ENCODE data around the gene TIMD4.
A peak's percentile ranks its signal among the peaks of the same experiment; 100 is the strongest.
"Not testable (repeated sequence)": the region's sequence is repeated elsewhere in the genome, so short reads cannot be mapped to it uniquely, and the experiment has no call there.

TIMD4 gene

DNA sequence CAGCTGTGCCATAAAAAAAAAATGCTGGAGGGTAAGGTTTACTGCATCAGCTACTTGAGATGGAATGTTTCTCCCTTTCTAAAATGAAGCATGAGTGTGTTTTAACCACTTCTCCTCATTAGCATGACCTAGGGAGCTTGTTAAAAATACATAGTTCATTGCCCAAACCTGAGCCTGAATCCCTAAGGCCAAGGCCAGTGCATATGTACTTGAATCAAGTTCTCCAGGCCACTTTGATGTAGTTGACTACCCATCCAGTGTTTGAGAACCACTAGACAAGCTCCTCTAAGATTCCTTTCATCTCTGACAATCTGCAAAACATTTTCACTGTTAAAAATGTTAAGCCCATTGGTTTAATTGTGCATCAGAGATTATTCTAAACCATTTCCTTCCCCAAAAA is 6.7 kb downstream of the TIMD4 start:
- Histone ChIP-seq H3K9ac (no peak overlapping the region), H3K4me1 (0 out of 20 replicates have a peak, but pooled peaks cover 0 to 4% (median 0%) of the 10 kb centered on the region in 10 experiments), H3K27me3 (no peaks in the 10 kb centered on the region), H3K4me3 (no peak overlapping the region), H4K20me1 (no peaks in the 10 kb centered on the region), H3K4me2 (no peak overlapping the region; a peak in 1 of 22 replicates), H3K36me3 (no peaks in the 10 kb centered on the region), H3K27ac (no peak overlapping the region), H3K9me3 (replicated peaks in 1 of 11) (no peaks in the 10 kb centered on the region)
- TF ChIP-seq Cebpa-rat (IDR thresholded peaks at IDR 0.05), result no peak

GRCh38 chr5:156951359-156951758 is 11.7 kb downstream of the TIMD4 start:
- TF ChIP-seq Cebpa-rat (IDR thresholded peaks at IDR 0.05), result no peak

DNA sequence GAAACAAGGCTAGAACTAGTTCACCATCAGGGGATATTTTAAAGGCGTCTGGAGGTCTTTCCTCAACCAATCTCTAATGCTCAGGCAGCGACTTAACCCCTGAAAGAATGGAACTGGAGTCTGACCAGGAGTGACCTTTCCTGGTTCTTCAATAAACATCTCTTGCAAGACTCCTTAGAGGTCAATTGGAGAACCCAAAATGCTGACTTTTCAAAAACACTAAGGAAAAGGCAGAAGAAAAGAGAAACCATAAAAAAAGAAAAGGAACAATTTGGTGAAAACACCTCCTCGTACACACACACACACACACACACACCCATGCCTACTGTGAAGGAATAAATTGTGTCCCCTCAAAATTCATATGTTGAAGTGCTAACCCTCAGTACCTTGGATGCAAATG is 12.3 kb downstream of the TIMD4 start:
- TF ChIP-seq Cebpa-rat (IDR thresholded peaks at IDR 0.05), result no peak
- no peaks in the 10 kb centered on the region for H3K36me3 ChIP-seq
- H3K27ac ChIP-seq, result no peak overlapping the region

More at GRCh38 chr5:156951359-156951758, 11.7 kb downstream of the TIMD4 start:
- no peak overlapping the region for H3K9ac ChIP-seq
- no peaks in the 10 kb centered on the region for H3K36me3 ChIP-seq
- no peaks in the 10 kb centered on the region for H3K9me3 ChIP-seq (replicated peaks in 1 of 11)
- no peaks in the 10 kb centered on the region for H3K27me3 ChIP-seq
- no peak overlapping the region for H3K27ac ChIP-seq
- H4K20me1 ChIP-seq, result no peaks in the 10 kb centered on the region
- peaks cover 0 to 5% (median 0%) of the 10 kb centered on the region in 10 experiments; a peak in 1 of 20 replicates for H3K4me1 ChIP-seq
- H3K4me2 ChIP-seq, result no peak overlapping the region
- no peak overlapping the region for H3K4me3 ChIP-seq

DNA sequence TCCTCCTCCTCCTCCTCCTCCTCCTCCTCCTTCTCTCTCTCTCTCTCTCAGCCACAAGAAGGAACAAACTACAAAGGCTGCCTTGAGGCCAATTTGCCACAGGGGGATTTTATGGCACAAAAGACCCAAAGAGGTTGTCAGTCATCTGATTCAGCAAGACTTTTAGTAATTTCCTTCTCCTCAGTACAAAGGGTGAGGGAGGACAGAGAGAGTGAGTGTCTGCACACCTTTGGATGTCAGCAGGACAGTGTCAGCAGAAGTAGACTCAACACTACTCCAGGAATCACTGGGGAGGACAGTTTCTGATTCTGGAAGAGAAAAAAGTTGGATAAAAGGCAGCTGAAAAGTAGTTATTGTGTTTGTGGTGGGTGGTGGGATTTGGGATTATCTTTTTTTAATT is 13.6 kb downstream of the TIMD4 start:
- no peaks in the 10 kb centered on the region for H4K20me1 ChIP-seq
- 0 out of 22 replicates have a peak overlapping the region, but pooled peaks of 1 of the 11 experiments have one; percentile 18 for H3K4me2 ChIP-seq
- H3K27me3 ChIP-seq, result no peaks in the 10 kb centered on the region
- H3K36me3 ChIP-seq, result no peaks in the 10 kb centered on the region
- no peak for TF ChIP-seq Cebpa-rat (IDR thresholded peaks at IDR 0.05)
- H3K27ac ChIP-seq, result no peak overlapping the region
- no peak overlapping the region for H3K9ac ChIP-seq
- H3K9me3 ChIP-seq (replicated peaks in 1 of 11), result no peaks in the 10 kb centered on the region
- peaks cover 0 to 5% (median 0%) of the 10 kb centered on the region in 10 experiments; a peak in 1 of 20 replicates for H3K4me1 ChIP-seq
- no peak overlapping the region for H3K4me3 ChIP-seq

More for the DNA sequence above, 12.3 kb downstream of the TIMD4 start:
- Histone ChIP-seq H3K4me1 (peaks cover 0 to 5% (median 0%) of the 10 kb centered on the region in 10 experiments; a peak in 1 of 20 replicates), H4K20me1 (no peaks in the 10 kb centered on the region), H3K27me3 (no peaks in the 10 kb centered on the region), H3K4me2 (no peak overlapping the region), H3K9ac (no peak overlapping the region), H3K4me3 (no peak overlapping the region), H3K9me3 (replicated peaks in 1 of 11) (no peaks in the 10 kb centered on the region)

DNA sequence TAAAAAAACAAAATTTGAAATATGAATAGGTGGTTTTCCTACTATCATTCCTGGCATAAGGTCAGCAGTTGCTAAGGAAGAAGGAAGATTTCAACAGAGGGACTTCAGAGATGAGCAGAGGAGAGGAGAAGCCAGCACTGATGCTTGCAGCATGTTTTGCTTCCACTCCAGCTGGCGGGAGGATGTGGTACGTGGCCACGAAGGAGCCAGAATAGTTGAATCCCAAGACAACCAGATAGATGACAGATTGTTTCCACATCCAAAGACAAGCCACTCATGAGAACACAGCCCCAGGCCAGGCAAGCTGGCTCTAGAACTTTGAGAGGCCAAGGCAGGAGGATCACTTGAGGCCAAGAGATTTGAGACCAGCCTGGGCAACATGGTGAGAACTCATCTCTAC is 15.1 kb downstream of the TIMD4 start:
- Histone ChIP-seq H3K36me3 (no peaks in the 10 kb centered on the region), H3K27me3 (no peaks in the 10 kb centered on the region), H3K9ac (no peak overlapping the region), H3K27ac (no peak overlapping the region), H3K4me3 (no peak overlapping the region), H3K4me1 (peaks cover 0 to 5% (median 0%) of the 10 kb centered on the region in 10 experiments; a peak in 1 of 20 replicates), H3K9me3 (replicated peaks in 1 of 11) (no peaks in the 10 kb centered on the region), H3K4me2 (no peak overlapping the region), H4K20me1 (no peaks in the 10 kb centered on the region)
- no peak for TF ChIP-seq Cebpa-rat (IDR thresholded peaks at IDR 0.05)

DNA sequence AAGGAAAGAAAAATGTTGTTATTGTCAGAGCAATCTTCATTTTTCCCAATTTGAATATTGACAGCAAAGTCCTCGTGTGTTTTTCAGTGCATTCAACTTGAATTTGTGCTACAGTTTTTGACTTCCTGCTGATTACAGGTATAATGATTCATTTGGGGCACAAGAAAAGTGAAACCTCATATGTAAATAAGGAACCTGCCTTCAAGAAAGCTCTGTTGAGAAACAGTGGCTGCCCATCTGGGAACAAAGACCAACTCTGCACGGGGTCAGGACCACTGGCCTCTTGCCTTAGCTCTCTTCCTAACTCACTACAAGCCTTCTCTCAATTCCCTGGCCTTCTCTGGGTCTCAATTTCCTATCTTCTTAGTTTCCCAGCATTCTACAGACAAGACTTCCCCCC is 21.0 kb downstream of the TIMD4 start:
- H4K20me1 ChIP-seq, result no peaks in the 10 kb centered on the region
- no peak overlapping the region for H3K9ac ChIP-seq
- no peak overlapping the region for H3K27ac ChIP-seq
- H3K36me3 ChIP-seq, result no peaks in the 10 kb centered on the region
- H3K27me3 ChIP-seq, result no peaks in the 10 kb centered on the region
- no peak overlapping the region for H3K4me2 ChIP-seq
- no peak overlapping the region for H3K4me3 ChIP-seq
- H3K4me1 ChIP-seq, result no peaks in the 10 kb centered on the region
- no peak for TF ChIP-seq Cebpa-rat (IDR thresholded peaks at IDR 0.05)
- peaks cover 16 to 30% (median 22%) of the 10 kb centered on the region in 11 experiments for H3K9me3 ChIP-seq (replicated peaks in 1 of 11)

DNA sequence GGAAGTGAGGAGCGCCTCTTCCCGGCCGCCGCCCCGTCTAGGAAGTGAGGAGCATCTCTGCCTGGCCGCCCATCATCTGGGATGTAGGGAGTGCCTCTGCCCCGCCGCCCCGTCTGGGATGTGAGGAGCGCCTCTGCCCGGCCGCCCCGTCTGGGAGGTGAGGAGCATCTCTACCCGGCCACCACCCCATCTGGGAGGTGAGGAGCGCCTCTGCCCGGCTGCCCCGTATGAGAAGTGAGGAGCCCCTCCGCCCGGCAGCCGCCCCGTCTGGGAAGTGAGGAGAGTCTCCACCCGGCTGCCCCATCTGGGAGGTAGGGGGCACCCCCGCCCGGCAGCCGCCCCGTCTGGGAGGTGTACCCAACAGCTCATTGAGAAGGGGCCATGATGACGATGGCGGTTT is 22.6 kb downstream of the TIMD4 start:
- H3K9ac ChIP-seq, H3K36me3 ChIP-seq, H3K27me3 ChIP-seq: not testable (repeated sequence)

GRCh38 chr5:156936972-156937371 is 26.1 kb downstream of the TIMD4 start:
- no peaks in the 10 kb centered on the region for H4K20me1 ChIP-seq
- H3K36me3 ChIP-seq, result no peaks in the 10 kb centered on the region
- no peak overlapping the region for H3K27ac ChIP-seq
- TF ChIP-seq Cebpa-rat (IDR thresholded peaks at IDR 0.05), result no peak
- H3K27me3 ChIP-seq, result no peaks in the 10 kb centered on the region
- peaks cover 16 to 30% (median 22%) of the 10 kb centered on the region in 11 experiments for H3K9me3 ChIP-seq (replicated peaks in 1 of 11)
- no peak overlapping the region for H3K4me2 ChIP-seq
- no peak overlapping the region for H3K9ac ChIP-seq
- no peak overlapping the region for H3K4me3 ChIP-seq
- no peaks in the 10 kb centered on the region for H3K4me1 ChIP-seq

More for the DNA sequence above, 22.6 kb downstream of the TIMD4 start:
- not testable (repeated sequence) for H4K20me1 ChIP-seq, H3K4me3 ChIP-seq, H3K4me1 ChIP-seq, H3K27ac ChIP-seq, H3K4me2 ChIP-seq
- H3K9me3 ChIP-seq (replicated peaks in 1 of 11), result peaks cover 16 to 30% (median 22%) of the 10 kb centered on the region in 11 experiments

- H3K27me3 ChIP-seq, result no peaks in the 10 kb centered on the region
- H3K36me3 ChIP-seq, result no peaks in the 10 kb centered on the region
- H3K27ac ChIP-seq, result no peak overlapping the region
- H3K4me1 ChIP-seq, result no peaks in the 10 kb centered on the region
- H3K4me2 ChIP-seq, result no peak overlapping the region
- no peak overlapping the region for H3K4me3 ChIP-seq
- H3K9me3 ChIP-seq (replicated peaks in 1 of 11), result peaks cover 5 to 15% (median 11%) of the 10 kb centered on the region in 11 experiments; a peak in 21 of 22 replicates
- H3K9ac ChIP-seq, result no peak overlapping the region
- no peak for TF ChIP-seq Cebpa-rat (IDR thresholded peaks at IDR 0.05)
- no peaks in the 10 kb centered on the region for H4K20me1 ChIP-seq
Observed at GRCh38 chr5:156934450-156935211, 28.4 kb downstream of the TIMD4 start.

Measured in BLaER1 treated with 17β-estradiol and CSF1 and Interleukin-3, amounts not matched to agents 10 nM and 100 nM (cell line).